Activated T-cell treated with anti-CD3 and anti-CD28 coated beads, Interleukin-2, amount 50 U/mL, for 24 hours (primary cell): ENCODE measurements around the gene MOK.
"Not testable (repeated sequence)": the region's sequence is repeated elsewhere in the genome, so short reads cannot be mapped to it uniquely, and the experiment has no call there.

Experiments used
- DNase-seq: peaks from one replicate; pipeline ENCODE4 v3.0.0-alpha.2; 2020
- H3K27ac Mint-ChIP-seq: 2 replicates; pipeline ENCODE4 v1.8.0; 2020; ENCODE audit warnings: mild to moderate bottlenecking, mixed read lengths
- H3K27me3 Mint-ChIP-seq: 2 replicates; pipeline ENCODE4 v1.8.0; 2020; ENCODE audit warnings: mixed read lengths
- H3K36me3 Mint-ChIP-seq: 2 replicates; pipeline ENCODE4 v1.8.0; 2020; ENCODE audit warnings: low read depth, mixed read lengths
- H3K4me1 Mint-ChIP-seq: 2 replicates; pipeline ENCODE4 v1.8.0; 2020; ENCODE audit warnings: low read depth, mixed read lengths
- H3K4me3 Mint-ChIP-seq: 2 replicates; pipeline ENCODE4 v1.8.0; 2020; ENCODE audit warnings: mild to moderate bottlenecking, moderate library complexity, mixed read lengths
- H3K9me3 Mint-ChIP-seq: 2 replicates; pipeline ENCODE4 v1.8.0; 2020; ENCODE audit warnings: mixed read lengths

Gene MOK

GRCh38 chr14:102304611-102305506 lies at the start of gene MOK:
TSS of gene MOK (minus strand) at chr14:102305164. CDS start at chr14:102304968, 196 bp downstream.
- H3K27ac Mint-ChIP-seq = peak within 1 kb of the TSS; percentile 94
- H3K4me3 Mint-ChIP-seq = peak within 1 kb of the TSS; percentile 95
- H3K9me3 Mint-ChIP-seq = no peaks in the 10 kb centered on the region
- H3K36me3 Mint-ChIP-seq = peaks cover 3% of the 10 kb centered on the region
- DNase-seq = peak; percentile 99
- H3K27me3 Mint-ChIP-seq = no peaks in the 10 kb centered on the region
- peaks cover 11% of the 10 kb centered on the region for H3K4me1 Mint-ChIP-seq

GRCh38 chr14:102353126-102353619 lies 48.2 kb upstream of the MOK start:
- Mint-ChIP-seq H3K27ac (no peak overlapping the region), H3K27me3 (no peaks in the 10 kb centered on the region), H3K36me3 (peaks cover 92% of the 10 kb centered on the region), H3K4me1 (peaks cover 10% of the 10 kb centered on the region), H3K9me3 (no peaks in the 10 kb centered on the region), H3K4me3 (no peak overlapping the region)
- no peak for DNase-seq

- H3K27me3 Mint-ChIP-seq = no peaks in the 10 kb centered on the region
- peaks cover 10% of the 10 kb centered on the region for H3K4me1 Mint-ChIP-seq
- DNase-seq = no peak
- H3K9me3 Mint-ChIP-seq = no peaks in the 10 kb centered on the region
- H3K4me3 Mint-ChIP-seq = no peak overlapping the region
- H3K36me3 Mint-ChIP-seq = peaks cover 92% of the 10 kb centered on the region
- peak overlapping the region; percentile 50 for H3K27ac Mint-ChIP-seq
Measured at GRCh38 chr14:102352213-102352612, 47.2 kb upstream of the MOK start.

- H3K27me3 Mint-ChIP-seq, H3K27ac Mint-ChIP-seq, DNase-seq, H3K4me1 Mint-ChIP-seq, H3K4me3 Mint-ChIP-seq, H3K9me3 Mint-ChIP-seq: not testable (repeated sequence)
- peaks cover 92% of the 10 kb centered on the region for H3K36me3 Mint-ChIP-seq
Measured at GRCh38 chr14:102351593-102351992, 46.6 kb upstream of the MOK start.

GRCh38 chr14:102351023-102351422 lies 46.1 kb upstream of the MOK start:
- peak overlapping the region; percentile 29 for H3K27ac Mint-ChIP-seq
- no peak for DNase-seq
- no peaks in the 10 kb centered on the region for H3K9me3 Mint-ChIP-seq
- H3K27me3 Mint-ChIP-seq = no peaks in the 10 kb centered on the region
- H3K36me3 Mint-ChIP-seq = peaks cover 87% of the 10 kb centered on the region
- peaks cover 7% of the 10 kb centered on the region for H3K4me1 Mint-ChIP-seq
- H3K4me3 Mint-ChIP-seq = no peak overlapping the region

GRCh38 chr14:102348376-102348775 lies 43.4 kb upstream of the MOK start:
- H3K36me3 Mint-ChIP-seq = peaks cover 88% of the 10 kb centered on the region
- H3K27ac Mint-ChIP-seq = no peak overlapping the region
- no peaks in the 10 kb centered on the region for H3K9me3 Mint-ChIP-seq
- H3K27me3 Mint-ChIP-seq = no peaks in the 10 kb centered on the region
- no peak overlapping the region for H3K4me3 Mint-ChIP-seq
- peaks cover 5% of the 10 kb centered on the region for H3K4me1 Mint-ChIP-seq
- no peak for DNase-seq

- Mint-ChIP-seq H3K4me1 (no peaks in the 10 kb centered on the region), H3K36me3 (peaks cover 88% of the 10 kb centered on the region), H3K27me3 (no peaks in the 10 kb centered on the region), H3K27ac (no peak overlapping the region), H3K4me3 (no peak overlapping the region), H3K9me3 (no peaks in the 10 kb centered on the region)
- no peak for DNase-seq
Measured at GRCh38 chr14:102346645-102347044, 41.7 kb upstream of the MOK start.

- H3K36me3 Mint-ChIP-seq = peaks cover 89% of the 10 kb centered on the region
- no peak overlapping the region for H3K4me3 Mint-ChIP-seq
- H3K9me3 Mint-ChIP-seq = no peaks in the 10 kb centered on the region
- H3K27me3 Mint-ChIP-seq = no peaks in the 10 kb centered on the region
- DNase-seq = no peak
- H3K4me1 Mint-ChIP-seq = no peaks in the 10 kb centered on the region
- H3K27ac Mint-ChIP-seq = peak overlapping the region; percentile 24
Measured at GRCh38 chr14:102345232-102345631, 40.3 kb upstream of the MOK start.

GRCh38 chr14:102344485-102344884 lies 39.5 kb upstream of the MOK start:
- no peaks in the 10 kb centered on the region for H3K4me1 Mint-ChIP-seq
- H3K36me3 Mint-ChIP-seq = peaks cover 84% of the 10 kb centered on the region
- no peaks in the 10 kb centered on the region for H3K27me3 Mint-ChIP-seq
- DNase-seq = no peak
- no peaks in the 10 kb centered on the region for H3K9me3 Mint-ChIP-seq
- H3K4me3 Mint-ChIP-seq = no peak overlapping the region
- no peak overlapping the region for H3K27ac Mint-ChIP-seq

- Mint-ChIP-seq H3K27ac (no peak overlapping the region), H3K9me3 (no peaks in the 10 kb centered on the region), H3K27me3 (no peaks in the 10 kb centered on the region), H3K4me1 (no peaks in the 10 kb centered on the region), H3K4me3 (no peak overlapping the region), H3K36me3 (peaks cover 82% of the 10 kb centered on the region)
- no peak for DNase-seq
Measured at GRCh38 chr14:102344084-102344483, 39.1 kb upstream of the MOK start.

- H3K9me3 Mint-ChIP-seq = no peaks in the 10 kb centered on the region
- H3K36me3 Mint-ChIP-seq = peaks cover 81% of the 10 kb centered on the region
- no peak overlapping the region for H3K27ac Mint-ChIP-seq
- H3K4me1 Mint-ChIP-seq = no peaks in the 10 kb centered on the region
- H3K27me3 Mint-ChIP-seq = no peaks in the 10 kb centered on the region
- no peak for DNase-seq
- H3K4me3 Mint-ChIP-seq = no peak overlapping the region
Measured at GRCh38 chr14:102342238-102342637, 37.3 kb upstream of the MOK start.

- Mint-ChIP-seq H3K4me1 (no peaks in the 10 kb centered on the region), H3K4me3 (no peak overlapping the region), H3K9me3 (no peaks in the 10 kb centered on the region), H3K36me3 (peaks cover 79% of the 10 kb centered on the region), H3K27ac (no peak overlapping the region), H3K27me3 (no peaks in the 10 kb centered on the region)
- DNase-seq = no peak
Measured at GRCh38 chr14:102341566-102341965, 36.6 kb upstream of the MOK start.

GRCh38 chr14:102338724-102339123 lies 33.8 kb upstream of the MOK start:
- no peaks in the 10 kb centered on the region for H3K9me3 Mint-ChIP-seq
- H3K4me1 Mint-ChIP-seq = no peaks in the 10 kb centered on the region
- no peaks in the 10 kb centered on the region for H3K27me3 Mint-ChIP-seq
- peak overlapping the region; percentile 13 for H3K27ac Mint-ChIP-seq
- no peak for DNase-seq
- no peak overlapping the region for H3K4me3 Mint-ChIP-seq
- H3K36me3 Mint-ChIP-seq = peaks cover 83% of the 10 kb centered on the region

- H3K27ac Mint-ChIP-seq = no peak overlapping the region
- H3K27me3 Mint-ChIP-seq = no peaks in the 10 kb centered on the region
- no peak for DNase-seq
- no peaks in the 10 kb centered on the region for H3K9me3 Mint-ChIP-seq
- H3K36me3 Mint-ChIP-seq = peaks cover 74% of the 10 kb centered on the region
- H3K4me1 Mint-ChIP-seq = no peaks in the 10 kb centered on the region
- no peak overlapping the region for H3K4me3 Mint-ChIP-seq
Measured at GRCh38 chr14:102335163-102335562, 30.2 kb upstream of the MOK start.
